NCI-H2107 (cell line): ENCODE measurements around the gene KLRF1.

Experiments used
- DNase-seq: peaks from one replicate; lab custom pipeline; 2025; lab: John Stamatoyannopoulos, UW

KLRF1 gene, protein sequence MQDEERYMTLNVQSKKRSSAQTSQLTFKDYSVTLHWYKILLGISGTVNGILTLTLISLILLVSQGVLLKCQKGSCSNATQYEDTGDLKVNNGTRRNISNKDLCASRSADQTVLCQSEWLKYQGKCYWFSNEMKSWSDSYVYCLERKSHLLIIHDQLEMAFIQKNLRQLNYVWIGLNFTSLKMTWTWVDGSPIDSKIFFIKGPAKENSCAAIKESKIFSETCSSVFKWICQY

DNA sequence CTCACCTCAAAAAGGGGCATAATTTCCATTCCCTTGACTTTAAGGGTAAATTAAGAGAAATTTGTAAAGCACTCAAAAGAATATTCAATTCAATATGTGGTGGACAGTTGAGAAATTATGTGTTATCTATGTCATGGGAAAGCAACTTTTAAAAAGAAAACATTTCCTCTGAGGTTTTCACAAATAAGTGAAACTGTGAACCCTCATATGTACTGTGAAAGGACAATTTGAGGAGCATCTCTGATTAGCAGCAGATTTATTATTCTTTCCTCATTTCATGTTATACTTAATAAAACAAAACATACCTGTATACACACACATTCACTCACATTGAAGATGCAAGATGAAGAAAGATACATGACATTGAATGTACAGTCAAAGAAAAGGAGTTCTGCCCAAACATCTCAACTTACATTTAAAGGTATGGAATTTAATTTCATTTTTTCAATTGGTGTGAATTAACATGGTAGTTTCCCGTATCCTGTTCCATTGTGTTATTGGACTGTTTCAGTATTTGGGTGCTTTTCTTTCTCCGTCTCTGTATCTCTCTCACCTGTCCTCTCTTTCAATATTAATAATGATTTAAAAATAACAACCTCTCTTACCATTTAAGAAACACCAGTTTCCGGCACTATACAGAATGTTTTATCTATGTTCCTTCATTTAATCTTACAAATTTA, at the start of gene KLRF1:
KLRF1 (plus strand) TSS at position 273 of the 680 bp plus-strand sequence; CDS start at position 337, 64 bp downstream.
- no peak for DNase-seq

DNA sequence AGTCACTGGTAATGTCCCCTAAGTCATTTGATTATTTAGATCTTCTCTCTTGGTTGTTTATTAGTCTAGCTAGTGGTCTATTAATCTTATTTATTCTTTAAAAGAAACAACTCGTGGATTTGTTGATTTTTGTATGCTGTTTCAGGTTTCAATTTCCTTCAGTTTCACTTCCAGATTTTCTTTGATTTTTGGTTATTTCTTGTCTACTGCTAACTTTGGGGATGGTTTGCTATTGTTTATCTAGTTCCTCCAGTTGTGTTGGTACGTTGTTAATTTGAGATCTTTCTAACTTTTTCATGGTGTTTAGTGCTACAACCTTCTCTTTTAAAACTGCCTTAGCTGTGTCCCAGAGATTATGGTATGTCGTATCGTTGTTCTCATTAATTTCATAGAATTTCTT, 48.1 kb upstream of the KLRF1 start:
- no peak for DNase-seq

DNA sequence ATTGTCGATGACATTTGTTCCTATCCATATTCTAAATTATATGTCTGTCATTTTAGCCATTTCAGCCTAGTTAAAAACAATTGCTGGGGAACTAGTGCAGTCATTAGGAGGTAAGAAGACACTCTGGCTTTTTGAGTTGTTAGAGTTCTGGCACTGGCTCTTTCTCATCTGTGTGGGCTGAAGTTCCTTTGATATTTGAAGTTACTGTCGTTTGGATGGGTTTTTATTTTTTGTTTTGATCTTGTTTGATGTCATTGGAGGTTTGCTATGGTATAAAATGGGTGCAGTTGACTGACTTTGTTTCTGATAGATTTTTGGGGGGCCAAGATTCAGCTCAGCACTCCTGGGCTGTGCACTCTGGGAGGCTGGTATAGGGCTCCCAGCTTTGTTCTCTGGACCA, 45.9 kb upstream of the KLRF1 start:
- no peak for DNase-seq

DNA sequence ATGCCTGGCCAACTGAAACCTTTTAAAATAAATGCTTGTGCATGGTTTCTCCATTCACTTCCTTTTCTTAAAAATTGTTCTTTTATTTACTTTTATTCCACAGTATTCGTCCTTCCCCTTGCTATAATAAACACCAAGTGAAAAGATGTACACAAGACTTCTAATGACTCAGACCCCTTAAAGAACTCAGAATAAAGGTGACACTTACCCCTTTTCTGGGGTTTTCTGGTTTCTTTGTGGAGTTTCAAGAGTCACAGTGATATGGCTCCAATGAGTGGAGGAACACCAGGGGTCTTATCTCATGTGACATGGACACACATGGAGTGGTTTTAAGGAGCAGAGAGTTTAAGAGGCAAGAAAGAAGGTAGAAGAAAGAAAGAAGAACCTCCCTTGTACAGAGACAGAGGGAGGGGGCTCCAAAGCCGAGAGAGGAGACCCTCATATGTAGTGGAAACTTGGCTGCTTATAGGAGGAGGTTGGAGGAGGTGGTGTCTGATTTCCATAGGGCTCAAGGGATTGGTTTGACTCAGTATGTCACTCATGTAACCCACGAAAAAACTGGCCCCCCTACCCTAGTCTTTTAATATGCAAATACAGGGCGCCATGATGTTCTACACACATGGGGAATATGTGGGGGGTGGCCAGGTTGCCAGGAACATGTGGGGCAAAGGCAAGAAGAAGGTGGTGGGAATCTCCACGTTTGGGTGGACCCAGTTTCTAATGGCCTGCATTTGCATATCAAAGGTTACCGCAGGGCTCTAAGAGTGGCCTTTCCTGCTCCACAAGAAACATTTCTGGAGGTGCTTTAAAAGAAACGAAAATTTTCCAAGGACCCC, 44.5 kb upstream of the KLRF1 start:
- no peak for DNase-seq

DNA sequence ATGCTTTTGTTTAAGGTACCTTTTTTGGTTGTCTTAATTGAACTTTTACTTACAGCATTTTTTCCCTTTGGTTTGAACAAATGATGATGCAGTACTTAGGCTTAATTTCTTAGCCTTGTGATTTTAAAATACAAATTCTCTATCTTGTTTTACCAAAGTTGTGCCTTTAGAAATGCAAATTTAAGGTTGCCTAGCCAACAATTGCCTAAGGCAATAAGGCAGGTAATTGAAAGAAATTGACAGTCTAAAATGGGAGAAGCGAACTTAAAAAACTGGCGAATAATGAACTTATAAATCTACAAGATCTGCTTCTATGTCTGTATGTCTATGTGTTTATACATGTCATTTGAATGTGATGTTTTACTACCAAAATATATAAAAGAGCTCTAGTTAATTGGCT, 43.0 kb upstream of the KLRF1 start:
- DNase-seq, result no peak

DNA sequence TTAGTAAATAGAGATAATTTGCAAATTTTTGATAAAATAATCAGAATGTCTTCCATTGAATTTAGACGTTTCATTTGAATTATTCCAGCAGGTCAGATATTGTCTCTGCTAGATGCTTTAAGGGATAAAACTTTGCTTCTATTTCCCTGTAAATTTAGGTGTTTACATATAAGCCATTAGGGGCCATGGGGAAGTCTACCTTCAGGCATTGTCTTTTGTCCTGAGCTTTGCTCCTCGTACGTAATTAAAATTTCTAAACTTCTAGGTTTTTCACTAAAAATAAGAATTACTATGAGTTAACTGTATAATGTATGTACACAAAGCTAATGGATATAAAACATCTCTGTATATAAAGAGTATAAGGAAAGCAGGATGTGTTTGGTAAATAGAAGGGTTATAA, 42.5 kb upstream of the KLRF1 start:
- no peak for DNase-seq

DNA sequence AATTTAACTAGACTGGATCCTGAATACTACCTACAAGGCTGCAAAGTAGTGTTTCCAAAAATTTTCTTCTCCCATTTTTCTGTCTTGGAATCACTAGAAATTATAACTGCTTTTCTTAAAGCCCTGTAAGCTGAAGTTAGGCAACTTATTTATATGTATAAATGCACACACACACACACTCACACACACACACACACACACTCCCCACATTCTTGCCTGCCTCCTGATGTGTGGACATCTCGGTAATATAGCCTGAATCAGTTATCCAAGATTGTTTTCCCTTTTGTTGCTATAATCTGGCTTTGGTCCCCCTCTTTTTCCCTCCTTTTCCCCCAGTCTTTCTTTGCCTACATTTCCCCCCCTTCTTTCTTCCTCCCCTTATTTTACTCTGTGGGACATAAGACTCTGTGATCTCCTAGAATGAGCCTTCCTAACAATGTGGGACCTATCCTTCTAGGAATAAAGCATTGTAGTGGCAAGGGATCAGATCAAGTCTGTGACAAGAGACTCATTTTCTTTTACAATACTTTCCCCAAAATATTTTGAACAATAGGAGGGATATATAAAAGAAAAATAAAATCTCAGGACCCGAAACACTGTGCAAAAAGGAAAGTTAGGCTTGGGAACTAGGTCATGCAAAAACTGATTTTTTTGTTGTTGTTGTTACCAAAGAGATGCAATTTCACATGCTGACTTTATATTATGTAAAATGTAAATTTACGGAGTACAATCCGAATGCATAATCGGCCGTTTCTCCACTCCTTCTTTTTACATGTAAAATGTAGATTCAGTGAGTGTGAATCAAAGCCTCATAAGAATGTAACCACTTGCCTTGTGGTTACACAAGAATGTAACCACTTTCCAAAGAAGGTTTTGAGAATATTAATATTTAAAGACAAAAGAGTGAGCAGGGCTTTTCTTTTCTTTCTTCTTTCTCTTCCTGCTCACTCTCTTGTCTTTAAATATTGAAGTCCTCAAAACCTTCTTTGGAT, 40.3 kb upstream of the KLRF1 start:
- DNase-seq, result no peak

DNA sequence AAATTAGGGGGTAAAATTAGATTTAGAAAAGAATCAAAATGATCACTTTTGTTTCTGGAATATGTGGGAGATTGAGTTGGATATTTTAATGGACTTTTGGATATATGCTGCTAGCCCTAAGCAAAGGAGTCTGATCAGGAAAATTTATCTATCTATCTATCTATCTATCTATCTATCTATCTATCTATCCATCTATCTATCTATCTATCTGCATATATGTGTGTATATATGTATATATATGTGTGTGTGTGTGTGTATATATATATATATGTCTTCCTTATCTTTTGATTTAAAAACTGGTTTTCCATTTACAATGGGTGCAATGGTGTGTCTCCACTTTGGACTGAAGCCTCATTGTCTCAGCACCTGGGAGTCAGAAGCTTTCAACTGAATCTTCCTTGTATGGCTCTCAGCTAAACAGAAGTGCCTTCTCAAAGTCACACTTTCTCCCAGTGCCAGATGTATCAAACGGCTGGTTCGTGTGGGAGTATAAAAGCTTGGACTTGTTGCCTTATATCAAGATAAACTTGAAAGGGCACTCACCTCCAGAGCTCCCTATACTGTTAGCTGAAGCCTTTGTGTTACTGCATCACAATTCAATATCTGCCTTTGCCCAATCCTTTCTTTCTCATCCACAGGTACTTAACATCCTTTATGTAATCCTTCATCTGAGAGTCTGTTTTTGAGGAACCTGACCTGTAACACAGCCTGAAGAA, 34.9 kb upstream of the KLRF1 start:
- no peak for DNase-seq

DNA sequence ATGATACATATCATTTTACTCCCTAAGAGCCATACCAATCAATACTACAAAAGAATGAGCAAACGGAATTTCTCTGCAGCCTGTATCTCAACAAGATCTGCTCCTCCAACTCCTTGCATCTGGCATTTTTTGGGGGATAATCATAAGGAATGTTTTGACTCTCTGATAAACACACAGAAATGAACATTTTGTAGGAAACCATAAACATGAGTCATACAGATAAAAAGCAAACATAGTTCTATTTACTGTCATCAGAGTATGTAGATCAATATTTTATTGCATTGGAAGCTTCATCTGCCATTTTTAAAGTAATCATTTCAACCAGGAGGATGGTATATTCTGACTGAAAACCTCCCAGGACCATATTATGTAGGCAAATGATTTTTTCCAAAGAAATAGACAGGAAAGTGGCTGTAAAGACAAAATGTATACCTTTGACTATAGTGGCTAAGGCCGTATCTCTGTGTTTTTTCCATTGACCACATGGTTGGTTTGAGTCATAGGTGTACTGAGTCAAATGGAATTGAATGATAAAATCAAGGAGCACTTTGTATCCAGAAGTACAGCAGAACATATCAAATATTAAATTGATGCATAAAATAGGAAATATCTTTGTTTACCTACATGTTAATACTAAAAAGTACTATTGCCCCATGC, 34.2 kb upstream of the KLRF1 start:
- no peak for DNase-seq

DNA sequence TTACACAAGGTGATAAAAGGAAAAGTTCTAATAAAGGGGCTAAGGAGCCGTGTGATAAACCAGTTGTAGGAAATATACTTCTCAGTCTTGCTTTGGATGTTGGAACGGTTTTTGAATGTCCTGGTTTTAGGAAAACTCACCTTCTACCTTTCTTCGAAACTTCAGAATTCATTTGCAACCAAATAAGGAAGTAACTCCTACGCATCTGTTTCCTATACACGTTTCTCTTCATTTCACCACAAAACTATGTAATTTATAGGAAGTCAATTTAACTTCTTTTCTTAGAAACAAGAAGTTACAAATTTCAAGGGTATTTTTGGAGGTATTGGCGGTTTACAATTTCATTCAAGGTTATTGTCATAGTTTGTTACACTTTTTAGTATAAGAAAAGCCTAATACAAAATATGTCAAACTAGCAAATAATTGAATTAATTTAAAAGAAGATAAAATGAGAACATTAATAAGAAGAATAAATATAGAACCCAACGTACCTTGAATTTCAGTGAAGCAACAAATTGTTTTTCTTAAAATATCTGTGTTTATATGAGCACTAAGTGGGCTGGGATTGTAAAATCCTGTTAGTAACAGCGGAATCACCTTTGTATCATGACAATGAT, 33.4 kb upstream of the KLRF1 start:
- DNase-seq, result no peak

DNA sequence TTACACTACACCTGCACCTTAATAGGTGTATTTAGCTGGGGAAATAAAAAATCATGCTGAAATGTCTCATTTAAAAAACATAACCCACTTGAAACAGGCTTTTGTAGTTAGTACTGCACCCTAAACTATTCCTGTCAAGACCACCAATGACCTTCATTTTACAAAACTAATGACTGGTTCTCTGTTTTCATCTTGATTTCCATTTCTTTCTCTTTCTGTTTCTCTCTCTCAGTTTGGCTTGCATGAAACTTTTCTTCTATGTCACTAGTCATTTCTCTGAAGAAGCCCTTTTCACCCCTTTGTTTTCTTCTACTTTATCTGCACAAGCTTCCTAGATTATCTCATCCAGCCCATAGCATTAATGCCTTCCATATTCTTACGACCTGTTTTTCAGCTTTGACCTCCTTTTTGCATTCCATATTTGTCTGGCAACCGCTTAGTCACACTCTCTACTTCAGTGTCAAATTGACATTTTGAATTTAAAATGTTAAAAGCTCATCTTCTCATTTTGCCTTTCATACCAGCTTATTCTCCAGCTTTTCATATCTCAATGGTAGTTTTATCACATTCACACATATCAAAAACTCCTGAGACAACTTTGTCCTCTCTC, 32.7 kb upstream of the KLRF1 start:
- DNase-seq, result no peak

DNA sequence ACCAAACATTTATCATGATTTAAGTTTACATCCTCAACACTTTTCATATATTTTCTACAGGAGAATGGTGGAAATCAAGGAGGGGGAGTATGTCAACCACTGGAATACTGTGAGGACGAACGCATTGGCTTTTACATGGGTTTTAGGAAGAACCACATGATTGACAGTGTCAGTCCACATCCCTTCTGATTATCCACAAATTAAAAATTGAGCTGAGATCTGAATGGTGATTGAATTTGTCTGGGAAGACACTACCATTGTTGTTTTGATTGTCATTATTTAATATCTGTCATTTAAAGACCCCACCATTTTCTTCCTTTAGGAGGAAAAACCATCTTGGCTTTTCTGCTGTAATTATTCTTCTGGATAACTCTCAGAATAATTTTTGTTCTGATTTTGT, 31.3 kb upstream of the KLRF1 start:
- no peak for DNase-seq

DNA sequence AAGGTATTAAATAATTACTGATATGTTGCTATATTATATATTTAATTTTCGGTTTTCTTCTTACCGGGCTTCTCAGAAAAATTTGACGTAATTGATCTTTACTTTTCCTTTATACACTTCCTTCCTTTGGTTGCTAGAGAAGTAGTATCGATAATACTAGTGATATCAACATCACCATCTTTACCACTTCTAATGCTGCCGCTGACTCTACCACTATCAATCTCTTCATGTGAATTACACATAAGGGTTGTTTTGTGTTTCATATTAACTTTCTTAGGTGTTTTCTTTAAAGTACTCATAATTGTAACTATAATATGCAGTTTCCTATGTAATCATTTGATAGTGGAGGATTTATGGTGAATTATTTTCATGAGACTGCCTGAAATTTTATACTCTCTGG, 30.9 kb upstream of the KLRF1 start:
- DNase-seq, result no peak

DNA sequence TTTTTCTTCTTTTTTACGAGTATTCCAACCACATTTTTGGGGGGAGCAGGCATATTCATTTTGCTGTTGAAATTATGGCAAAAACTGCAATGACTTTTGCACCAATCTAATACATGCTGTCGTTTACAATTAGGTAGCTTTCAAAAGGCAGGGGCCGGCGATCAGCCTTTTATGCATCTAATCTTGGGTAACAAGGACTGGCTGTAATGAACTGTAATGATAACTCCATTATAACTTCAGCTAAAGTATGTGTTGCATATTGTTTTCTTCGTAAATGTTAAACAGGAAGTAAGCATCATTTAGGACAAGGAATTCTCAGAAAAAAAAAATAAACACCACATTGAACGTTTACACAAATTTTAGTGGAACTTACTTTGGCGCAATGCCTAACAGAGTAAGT, 30.3 kb upstream of the KLRF1 start:
- DNase-seq, result no peak

DNA sequence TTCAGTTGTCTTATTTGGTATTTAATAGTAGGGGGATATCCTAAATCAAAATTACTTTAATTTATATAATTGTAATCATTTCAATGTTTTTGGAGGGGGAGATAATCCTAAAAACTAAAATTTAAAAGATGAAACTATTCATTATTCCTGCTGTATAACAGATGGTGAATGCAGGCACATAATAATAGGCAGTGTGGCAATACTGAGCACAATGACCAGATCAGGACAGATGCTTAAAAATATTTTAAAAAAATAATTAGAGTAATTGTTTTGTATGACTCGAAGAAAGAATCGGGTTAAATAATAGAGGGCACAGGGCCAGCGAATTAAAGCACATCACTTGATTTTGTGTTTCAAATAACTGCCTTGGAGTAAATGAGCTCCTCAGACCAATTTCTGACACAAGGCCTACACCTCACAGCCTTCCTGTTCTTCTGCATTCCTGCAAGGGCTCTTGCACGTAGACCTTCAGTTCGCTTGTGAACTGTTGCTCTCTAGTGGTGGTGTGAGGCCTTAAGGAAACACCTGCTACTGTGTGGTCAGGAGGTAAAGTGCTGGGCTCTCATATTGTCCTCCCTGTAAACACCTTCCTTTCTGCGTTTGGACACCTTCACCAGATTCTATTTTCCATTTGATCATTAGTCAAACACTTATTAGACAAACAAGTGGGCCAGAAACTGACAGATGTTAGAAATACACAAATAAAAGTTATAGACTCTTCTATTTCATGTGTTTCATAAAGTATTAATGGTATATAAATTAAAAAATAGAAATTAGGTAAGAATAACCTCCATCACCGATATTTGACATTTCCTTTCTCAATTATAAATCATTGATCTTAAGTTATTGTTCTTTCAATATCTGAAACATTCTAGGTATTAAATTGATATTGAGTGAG, 29.3 kb upstream of the KLRF1 start:
- peak; percentile 3 for DNase-seq

DNA sequence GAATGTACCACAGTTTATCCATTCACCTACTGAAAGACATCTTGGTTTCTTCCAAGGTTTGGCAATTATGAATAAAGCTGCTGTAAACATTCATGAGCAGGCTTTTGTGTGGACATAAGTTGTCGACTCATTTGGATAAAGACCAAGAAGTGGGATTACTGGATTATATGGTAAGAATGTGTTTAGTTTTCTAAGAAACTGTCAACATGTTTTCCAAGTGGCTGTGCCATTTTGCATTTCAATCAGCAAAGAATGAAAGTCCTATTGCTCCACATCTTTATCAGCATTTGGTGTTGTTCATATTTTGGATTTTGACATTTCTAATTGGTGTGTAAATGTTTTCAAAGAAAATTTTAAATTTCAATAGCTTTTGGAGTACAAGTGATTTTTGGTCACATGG, 27.3 kb upstream of the KLRF1 start:
- DNase-seq, result no peak

DNA sequence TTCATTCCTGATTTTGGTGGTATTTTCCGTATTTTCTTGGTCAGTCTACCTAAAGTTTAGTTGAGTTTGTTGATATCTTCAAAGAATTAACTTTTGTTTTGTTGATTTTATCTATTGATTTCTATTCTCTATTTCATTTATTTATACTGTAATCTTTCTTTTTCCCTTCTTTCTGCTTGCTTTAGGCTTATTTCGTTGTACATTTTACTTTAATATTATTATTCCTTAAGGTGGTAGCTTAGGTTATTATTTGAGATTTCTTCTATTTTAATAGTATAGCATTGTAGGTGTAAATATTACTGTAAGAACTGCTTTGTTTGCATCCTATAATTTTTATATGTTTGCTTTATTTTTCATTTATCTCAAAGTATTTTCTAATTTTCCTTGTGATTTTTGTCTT, 21.4 kb upstream of the KLRF1 start:
- no peak for DNase-seq

DNA sequence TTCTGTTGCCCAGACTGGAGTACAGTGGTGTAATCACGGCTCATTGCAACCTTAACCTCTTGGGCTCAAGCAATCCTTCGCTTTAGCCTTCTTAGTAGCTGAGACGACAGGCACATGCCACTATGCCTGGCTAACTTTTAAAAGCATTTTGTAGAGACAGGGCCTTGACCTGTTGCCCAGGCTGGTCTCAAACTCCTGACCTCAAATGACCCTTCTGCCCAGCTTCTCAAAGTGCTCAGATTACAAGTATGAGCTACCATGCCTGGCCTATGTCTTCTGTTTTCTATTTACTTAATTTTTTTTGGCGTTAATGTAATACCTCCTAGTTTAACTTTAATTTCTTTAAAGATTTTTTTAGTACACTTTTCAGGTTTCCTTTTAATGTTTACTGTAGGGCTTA, 20.6 kb upstream of the KLRF1 start:
- DNase-seq, result no peak

DNA sequence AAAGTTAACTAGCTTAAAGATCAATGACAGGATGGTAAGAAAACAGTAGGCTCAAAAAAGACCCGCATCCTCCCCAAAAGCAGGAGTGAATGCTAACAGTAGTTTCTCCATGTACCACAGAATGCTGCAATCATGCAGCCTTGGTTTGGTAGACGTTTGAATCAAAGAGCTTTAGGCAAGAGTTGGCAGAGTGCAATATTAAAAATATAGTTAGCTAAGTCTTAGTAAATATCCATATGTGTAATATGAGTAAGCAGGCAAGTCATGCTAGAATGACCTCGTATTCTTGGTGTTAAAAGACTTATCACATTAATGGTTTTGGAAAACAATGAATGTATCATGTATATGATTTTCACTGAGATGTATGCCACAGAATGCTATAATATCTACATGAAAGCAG, 18.8 kb upstream of the KLRF1 start:
- no peak for DNase-seq
